GM12801 (cell line): ENCODE measurements around the gene PI4KB.

Experiments used
- TF ChIP-seq, protein P1 (sequence below): IDR thresholded peaks from one replicate; pipeline ENCODE4 v1.5.1; 2011; ENCODE audit warnings: control low read depth; ENCODE audit not compliant: insufficient read length; ENCODE audit errors: extremely low read depth

Gene PI4KB

GRCh38 chr1:151325646-151326429 lies 1.4 kb downstream of the PI4KB start:
- TF ChIP-seq, protein P1, sequence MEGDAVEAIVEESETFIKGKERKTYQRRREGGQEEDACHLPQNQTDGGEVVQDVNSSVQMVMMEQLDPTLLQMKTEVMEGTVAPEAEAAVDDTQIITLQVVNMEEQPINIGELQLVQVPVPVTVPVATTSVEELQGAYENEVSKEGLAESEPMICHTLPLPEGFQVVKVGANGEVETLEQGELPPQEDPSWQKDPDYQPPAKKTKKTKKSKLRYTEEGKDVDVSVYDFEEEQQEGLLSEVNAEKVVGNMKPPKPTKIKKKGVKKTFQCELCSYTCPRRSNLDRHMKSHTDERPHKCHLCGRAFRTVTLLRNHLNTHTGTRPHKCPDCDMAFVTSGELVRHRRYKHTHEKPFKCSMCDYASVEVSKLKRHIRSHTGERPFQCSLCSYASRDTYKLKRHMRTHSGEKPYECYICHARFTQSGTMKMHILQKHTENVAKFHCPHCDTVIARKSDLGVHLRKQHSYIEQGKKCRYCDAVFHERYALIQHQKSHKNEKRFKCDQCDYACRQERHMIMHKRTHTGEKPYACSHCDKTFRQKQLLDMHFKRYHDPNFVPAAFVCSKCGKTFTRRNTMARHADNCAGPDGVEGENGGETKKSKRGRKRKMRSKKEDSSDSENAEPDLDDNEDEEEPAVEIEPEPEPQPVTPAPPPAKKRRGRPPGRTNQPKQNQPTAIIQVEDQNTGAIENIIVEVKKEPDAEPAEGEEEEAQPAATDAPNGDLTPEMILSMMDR, result no peak

- TF ChIP-seq, protein P1, result no peak
These were observed 2.0 kb downstream of the PI4KB start for GRCh38 chr1:151325231-151325630.

DNA sequence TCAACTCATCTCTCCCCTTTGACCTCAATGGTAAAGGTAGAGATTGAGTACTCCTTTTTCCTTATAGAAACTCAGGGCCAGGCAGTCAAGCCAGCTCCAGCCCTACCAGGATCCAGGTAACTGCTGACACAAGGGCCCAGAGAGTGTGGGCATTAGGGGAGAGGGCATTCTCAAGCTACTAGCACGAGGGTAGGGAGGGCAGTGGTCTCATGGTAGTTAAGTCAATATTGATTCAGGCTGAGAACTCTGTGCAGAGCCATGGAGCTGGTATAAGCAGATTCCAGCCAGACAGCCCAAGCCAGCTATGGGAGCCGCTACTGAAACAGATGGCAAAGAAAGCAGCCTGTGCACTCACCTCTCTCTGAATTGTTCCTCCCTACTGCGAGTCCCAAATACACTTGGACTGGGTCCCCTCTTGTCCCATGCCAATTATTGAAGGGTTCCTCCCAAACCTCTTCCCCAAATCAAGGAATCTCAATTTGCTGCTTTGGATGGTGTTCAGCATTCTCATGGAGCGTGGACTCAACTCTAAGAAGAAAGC lies 2.8 kb downstream of the PI4KB start:
- TF ChIP-seq, protein P1, result no peak

GRCh38 chr1:151318975-151319374 lies 8.2 kb downstream of the PI4KB start:
- TF ChIP-seq, protein P1, result no peak

DNA sequence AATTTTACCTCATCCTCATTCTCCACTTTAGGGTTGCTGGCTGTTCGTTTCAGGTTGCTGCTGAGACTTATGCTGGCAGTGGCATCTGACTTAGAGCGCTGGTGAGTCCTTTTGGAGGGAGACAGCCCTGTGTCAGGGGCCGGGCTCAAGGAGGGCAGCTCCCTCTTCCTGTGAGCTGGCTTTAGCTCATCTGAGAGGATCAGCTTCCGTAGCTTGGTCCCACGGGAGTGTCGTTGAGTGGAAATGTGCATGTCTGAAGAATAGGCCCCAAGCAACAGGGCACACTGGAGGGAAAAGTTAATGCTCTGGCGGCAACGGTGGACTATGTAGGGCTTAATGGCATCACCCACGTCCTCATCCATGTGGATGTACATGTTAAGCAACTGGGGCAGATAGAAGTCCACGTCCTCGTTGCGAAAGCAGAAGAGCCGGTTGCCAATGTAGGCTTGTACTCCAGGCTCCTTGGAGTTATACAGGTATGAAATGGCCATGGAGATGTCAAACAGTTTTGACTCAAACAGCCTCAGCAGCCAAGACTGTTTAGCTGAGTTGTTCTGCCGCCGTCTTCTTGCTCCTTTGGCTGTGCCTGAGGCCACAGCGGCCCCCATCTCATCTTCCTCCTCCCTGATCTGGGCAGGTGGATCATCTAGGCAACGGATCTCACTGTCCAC lies 11.5 kb downstream of the PI4KB start:
- TF ChIP-seq, protein P1, result no peak

DNA sequence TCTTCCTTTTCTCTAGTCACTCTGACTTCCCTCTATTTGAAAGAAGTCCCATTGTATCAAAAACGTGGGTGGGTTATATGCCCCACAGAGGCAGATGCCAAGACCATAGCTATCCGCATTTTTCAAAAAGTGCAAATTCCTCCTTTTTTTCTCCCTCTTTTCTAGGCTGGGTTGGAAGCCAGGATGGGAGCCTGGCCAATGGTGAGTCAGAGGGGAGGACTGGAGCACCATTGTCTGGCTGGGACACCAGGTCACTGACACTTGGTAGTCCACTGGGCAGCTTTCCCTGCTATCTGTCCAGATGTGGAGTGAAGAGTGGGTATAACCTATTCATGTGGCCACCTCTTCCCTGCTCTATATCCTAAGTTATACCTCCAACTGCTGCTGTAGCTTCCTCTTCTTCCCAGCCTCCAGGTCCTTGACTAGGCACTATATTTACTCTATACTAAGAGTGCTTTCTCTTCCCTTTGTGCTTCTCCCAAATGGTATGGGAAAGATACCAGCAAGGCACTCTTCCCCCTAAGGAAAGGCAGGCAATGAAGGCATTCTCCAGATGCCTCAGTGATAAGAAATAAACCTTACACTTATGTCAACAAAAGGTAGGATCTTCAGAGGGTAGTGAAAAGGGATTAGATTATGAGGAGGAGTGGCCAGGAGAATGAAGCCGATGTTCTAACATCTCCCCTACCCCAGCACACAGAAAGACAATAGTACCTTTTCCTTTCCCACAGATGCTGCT lies 12.9 kb downstream of the PI4KB start:
- TF ChIP-seq, protein P1, result no peak

DNA sequence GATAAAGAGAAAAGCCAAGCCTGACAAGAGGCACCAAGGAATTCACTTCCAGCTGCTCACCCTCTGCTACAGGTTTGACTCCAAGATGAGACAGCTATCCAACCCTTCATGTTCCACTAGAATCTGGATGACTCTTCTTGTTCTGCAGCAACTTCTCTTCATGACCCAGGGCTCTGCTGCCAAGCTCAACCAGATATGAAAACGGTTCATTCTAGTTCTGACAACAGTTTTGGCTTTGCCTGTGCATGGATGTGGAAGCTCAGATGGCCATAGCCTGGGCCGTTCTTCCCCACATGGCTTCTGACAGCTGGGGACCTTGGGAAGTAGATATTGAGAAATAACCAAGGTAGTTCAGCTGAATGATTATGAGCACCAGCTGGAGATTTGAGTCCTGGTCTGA lies 13.7 kb downstream of the PI4KB start:
- TF ChIP-seq, protein P1, result no peak
